Activated naive CD4-positive, alpha-beta T cell treated with Interleukin-2 at 50 U/mL for 16 hours (primary cell): ENCODE results near the gene YBEY.

Source experiments
- DNase-seq: peaks from one replicate; pipeline ENCODE4 v3.0.0-alpha.2; 2020

The YBEY gene

GRCh38 chr21:46264690-46265144, 21.4 kb upstream of the YBEY start:
- DNase-seq = no peak

- no peak for DNase-seq
Observed at GRCh38 chr21:46265736-46266525, 20.2 kb upstream of the YBEY start.

DNA sequence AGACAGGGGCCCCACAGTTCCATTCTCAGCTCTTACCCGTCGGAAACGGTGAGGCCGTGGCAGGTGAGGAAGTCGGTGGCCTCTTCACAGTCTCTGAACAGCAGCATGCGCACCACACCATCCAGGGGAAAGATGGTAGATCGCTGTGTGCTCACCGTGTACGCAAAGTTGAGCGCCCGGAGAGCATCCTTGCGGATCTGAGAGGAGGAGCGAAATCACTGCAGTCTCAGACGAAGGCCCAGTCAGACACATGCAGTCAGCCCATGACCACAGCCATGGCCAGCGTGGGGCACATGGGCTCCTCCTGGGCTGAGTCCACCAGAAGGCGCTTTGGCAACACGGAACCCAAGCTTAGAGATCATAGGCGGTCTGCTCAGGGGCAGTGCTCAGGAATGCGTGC, 19.2 kb upstream of the YBEY start:
- DNase-seq = no peak

DNA sequence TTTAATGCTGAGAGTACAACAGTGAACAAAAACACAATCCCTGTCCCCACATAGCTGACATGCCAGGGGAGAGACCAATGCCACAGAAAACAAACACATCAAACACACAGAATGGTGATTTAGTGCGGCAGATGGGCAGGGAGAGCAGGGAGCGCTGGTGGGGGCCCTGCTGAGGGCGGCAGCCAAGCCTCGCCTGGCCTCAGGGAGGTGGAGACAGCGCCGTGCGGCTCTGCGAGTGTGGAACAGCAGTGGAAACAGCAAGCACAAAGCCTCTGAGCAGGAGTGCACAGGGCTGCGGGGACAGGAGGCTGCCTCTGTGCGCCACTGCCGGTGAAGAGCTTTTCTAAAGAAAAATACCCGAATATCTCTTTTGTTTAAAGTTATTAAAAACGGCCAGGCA, 17.8 kb upstream of the YBEY start:
- no peak for DNase-seq

DNA sequence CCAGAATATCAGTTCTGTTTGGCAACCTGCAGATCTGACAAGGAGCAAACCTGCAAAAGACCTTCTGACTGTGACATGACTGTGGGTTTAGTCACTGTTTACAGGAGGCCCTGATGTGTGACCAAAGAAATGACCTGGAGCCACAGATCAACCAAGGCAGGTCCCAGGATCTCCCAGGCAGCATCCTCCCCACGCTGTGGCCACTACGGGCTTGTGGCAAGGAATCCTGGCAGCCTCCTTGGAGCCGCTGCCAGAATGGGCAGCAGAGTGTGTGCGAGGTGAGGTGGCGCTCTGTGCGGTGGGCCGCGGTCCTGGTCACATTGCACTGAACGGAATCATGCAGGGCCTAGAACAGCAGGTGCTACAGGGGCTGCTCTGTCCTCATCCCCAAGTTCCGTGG, 16.7 kb upstream of the YBEY start:
- DNase-seq = no peak

DNA sequence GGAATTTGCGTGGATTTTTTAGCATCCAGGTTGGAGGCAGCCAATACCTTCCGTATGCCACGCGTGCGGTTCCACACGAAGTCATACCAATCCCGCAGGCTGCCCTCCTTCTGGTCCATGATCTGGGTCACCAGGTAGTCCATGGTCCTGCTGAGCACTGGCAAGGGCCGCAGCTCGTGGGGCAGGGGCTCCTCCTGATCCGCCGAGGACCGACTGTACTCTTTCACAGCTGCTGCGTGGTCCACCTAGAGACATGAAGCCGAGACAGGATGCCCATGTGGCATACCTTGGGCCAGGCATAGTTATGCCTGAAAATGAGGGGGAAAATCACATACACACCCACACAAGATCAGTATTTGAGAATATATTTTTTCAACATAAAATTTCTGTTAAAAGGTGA, 12.8 kb upstream of the YBEY start:
- no peak for DNase-seq

DNA sequence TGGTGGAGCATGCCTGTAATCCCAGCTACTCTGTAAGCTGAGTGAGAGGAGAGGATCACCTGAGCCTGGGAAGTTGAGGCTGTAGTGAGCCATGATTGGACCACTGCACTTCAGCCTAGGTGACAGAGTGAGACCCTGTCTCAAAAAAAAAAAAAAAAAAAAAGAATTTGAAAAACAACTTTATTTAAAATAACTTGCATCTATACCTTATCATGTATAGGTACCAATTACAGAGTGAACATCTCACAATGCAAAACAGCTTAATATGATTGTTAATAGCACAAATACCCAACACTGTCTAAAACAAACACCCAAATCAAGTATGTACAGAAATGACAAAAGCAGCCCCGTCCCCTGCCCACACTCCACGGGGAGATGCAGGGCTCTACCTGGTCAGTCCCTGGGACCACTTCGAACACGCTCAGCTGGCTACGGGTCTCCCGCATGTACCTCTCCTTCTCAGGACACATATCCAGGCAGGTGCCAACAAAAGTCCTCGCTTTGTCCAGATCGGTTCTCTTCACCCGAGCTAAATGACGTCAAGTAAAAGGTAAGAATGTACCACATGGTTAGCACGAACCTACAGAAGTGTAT, 11.2 kb upstream of the YBEY start:
- no peak for DNase-seq

DNA sequence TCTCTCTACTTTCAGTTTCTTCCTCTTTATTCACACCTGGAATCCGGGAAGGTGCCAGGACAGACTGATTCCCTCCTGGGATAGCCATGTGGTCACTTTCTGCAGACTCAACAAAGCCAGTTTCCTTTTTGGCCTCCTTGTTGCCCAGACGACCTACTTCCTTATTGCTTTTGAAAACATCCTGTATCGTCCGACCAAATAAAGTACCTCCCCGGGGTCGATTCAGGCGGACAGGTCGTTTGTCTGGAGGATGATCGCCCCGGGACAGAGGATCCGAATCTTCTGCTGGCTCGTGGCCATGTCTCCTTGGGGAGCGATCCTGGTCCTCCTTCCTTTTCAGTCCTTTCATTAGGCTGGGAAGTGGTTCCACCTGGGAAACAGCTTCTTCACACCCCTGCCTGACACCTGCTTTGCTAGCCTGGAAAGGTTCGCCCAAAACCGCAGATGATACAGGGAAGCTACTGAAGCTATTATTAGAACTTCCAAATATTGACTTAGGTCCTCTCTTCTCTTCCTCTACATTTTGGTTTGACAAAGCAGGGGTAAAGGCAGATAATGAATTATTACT, 2.0 kb upstream of the YBEY start:
- DNase-seq = no peak

DNA sequence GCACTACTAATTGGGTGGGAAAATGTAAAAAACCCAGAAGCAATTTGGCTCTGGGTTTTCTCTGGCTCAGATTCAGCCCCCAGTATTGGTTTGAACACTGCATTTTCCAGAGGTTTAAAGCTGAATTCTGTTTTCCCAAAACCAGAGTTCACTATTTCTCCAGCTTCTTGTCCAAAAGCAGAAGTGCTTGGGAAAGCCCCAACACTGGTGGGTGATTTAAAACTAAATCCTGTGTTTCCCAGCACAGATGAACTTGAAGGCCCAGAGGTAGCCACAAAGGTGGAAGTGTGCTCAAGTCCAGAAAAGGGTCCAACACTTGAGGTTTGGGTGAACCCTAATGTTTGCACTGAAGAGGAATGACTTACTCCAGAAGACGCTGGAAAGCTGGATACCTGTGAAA, 1.4 kb upstream of the YBEY start:
- no peak for DNase-seq

DNA sequence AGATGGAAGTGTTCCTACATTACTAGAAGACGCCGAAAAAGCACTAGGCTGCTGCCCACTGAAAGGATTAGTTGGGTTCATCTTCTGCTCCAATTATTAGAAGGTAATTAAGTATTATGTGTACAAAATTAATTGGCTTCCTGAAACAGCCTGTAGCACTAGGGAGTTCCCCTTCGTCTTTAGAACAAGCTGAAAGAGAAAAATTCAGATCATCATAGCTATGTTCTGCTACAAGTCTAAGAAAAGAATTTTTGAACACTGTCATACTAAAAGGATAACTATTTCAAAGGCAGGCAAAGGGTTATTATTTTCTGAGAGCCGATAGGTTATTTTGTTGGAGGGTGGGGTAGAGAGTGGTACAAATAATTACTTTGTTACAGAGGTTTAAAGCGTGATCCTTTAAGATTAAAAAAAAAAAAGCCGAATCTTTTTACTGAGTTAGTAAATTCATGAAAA, 908 bp upstream of the YBEY start, which contains the start of gene MCM3AP:
MCM3AP (minus strand) TSS at position 406 of the 456 bp plus-strand sequence; CDS start at position 81, 325 bp downstream.
- no peak for DNase-seq

GRCh38 chr21:46286648-46287002, 483 bp downstream of the YBEY start:
- no peak for DNase-seq

GRCh38 chr21:46287541-46287940, 1.4 kb downstream of the YBEY start:
- DNase-seq = no peak

GRCh38 chr21:46289655-46290179, 3.6 kb downstream of the YBEY start:
- no peak for DNase-seq

GRCh38 chr21:46291561-46291960, 5.4 kb downstream of the YBEY start:
- DNase-seq = no peak

DNA sequence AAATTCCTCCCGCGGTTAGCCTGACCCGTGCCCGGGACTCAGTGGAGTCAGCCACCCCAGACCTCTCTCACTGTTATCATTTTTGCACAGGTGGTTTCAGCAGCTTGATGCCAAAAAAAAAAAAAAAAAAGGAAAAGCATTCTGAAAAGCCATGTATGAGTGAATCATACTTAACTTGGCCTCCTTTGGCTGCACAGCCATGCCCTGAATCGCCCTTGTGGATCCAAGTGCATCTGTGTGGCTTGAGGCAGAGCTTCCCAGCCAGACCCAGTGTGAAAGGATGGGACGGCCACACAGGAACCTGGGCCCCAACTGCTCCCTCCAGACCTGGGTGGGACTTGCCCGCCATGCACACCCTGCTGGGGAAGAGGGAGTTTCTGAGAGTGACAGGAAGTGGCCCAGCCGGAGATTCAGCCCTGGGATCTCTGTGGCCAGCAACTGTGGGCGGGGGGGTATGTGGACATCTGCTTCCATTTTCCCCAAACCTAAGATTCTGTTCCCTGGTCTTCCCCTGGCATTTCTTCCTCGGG, 8.6 kb downstream of the YBEY start:
- DNase-seq = no peak

DNA sequence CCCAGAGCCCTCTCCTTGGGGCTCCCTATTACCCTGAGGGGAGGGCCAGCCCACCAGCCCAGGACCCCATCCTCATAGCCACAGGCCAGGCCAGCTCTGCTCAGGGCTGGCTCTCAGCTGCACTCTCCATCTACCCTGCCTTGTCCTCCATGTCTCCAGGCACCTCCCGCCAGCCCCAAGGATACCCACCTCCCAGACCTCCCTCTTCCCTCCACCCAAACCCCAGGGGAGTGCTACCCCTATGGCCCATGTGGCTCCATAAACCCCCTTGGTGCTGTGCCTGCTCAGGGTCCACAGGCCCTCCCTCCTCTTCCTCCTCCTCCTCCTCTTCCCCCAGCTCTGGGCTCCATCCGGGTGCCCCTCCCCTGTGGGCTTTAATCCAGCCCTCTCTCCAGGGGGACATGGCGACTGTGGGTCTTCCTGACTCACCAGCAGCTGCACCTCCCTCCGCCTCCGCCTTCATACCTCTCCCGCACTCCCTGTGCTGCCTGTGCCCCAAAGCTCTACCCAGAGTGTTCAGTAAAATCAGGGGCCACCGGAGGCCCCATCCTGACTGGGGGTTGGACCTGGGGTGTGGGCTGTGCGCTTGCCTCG, 9.1 kb downstream of the YBEY start:
- DNase-seq = peak; percentile 4

- DNase-seq = peak; percentile 65
Observed at GRCh38 chr21:46295996-46296752, 10.0 kb downstream of the YBEY start.

GRCh38 chr21:46297338-46298271, 11.5 kb downstream of the YBEY start:
- DNase-seq = peak; percentile 11

DNA sequence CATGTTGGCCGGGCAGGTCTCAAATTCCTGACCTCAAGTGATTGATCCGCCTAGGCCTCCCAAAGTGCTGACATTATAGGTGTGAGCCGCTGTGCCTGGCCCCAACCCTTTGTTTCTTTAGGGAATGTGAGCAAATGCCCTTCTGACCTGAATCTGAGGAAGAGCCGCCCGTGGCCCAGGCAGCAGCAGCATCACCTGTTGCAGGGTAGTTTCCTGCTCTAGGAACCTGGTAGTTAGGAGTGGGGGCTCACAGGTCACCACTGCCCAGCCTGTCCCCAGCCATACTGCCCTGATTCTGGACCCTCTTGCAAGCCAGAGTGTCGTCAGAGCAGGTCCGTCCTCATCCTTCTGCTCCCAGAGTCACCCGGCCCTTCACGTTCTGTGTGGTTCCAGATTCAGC, 13.0 kb downstream of the YBEY start:
- no peak for DNase-seq

GRCh38 chr21:46301759-46302158, 15.6 kb downstream of the YBEY start:
- no peak for DNase-seq

DNA sequence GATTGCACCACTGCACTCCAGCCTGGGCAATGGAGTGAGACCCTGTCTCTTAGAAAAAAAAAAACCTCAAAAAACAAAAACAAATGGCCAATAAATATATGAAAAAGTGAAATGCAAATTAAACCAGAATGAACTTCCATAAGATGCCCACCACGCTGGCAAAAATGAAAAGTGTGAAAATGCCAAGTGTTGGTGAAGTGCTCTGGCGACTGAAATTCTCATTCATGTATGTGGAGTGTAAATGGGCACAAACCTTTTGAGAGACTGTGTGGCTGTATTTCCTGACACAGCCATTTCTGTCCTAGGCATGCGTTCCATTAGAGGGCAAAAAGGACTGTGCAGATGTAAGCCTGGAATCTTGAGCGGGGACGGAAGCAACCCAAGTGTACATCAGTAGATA, 18.3 kb downstream of the YBEY start:
- DNase-seq = no peak
